HG02610 (cell line): Measurements from ENCODE around the gene PAM16.
"Not testable (repeated sequence)": the region's sequence is repeated elsewhere in the genome, so short reads cannot be mapped to it uniquely, and the experiment has no call there.

Source experiments
- ATAC-seq: cut with Tn5 transposase; IDR thresholded peaks from one replicate; pipeline ENCODE4 v1.9.1; 2021; ENCODE audit warnings: mild to moderate bottlenecking, moderate library complexity; ENCODE audit not compliant: unreplicated experiment

The PAM16 gene

DNA sequence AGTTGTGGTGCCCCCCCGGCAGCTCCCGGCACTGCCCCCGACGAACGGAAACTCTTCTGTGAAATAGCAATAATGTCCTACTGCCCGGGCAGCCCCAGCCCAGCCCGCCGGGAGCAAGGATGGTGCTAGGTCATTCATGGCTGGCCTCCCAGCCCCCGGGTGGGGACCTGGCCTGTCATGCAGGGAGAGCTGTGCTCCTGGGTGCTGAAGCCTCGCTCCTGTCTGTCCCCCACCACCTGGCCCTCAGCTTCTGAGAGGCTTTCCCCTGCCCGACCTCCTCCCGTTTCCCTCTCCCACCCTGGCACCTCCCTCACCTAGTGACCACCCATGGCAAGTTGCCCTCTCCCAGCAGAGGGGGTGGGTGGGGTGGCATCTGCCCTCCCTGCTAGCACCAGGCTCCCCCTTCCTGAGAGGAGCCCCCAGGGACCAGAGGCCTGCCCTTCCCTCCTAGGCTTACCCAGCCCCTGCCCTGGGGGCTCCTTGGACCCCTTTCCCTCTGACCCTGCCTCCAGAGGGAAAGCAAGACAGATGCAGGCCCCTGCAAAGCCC, 13.5 kb downstream of the PAM16 start:
- ATAC-seq: no peak

GRCh38 chr16:4336701-4337539, 14.2 kb downstream of the PAM16 start:
- ATAC-seq: no peak

DNA sequence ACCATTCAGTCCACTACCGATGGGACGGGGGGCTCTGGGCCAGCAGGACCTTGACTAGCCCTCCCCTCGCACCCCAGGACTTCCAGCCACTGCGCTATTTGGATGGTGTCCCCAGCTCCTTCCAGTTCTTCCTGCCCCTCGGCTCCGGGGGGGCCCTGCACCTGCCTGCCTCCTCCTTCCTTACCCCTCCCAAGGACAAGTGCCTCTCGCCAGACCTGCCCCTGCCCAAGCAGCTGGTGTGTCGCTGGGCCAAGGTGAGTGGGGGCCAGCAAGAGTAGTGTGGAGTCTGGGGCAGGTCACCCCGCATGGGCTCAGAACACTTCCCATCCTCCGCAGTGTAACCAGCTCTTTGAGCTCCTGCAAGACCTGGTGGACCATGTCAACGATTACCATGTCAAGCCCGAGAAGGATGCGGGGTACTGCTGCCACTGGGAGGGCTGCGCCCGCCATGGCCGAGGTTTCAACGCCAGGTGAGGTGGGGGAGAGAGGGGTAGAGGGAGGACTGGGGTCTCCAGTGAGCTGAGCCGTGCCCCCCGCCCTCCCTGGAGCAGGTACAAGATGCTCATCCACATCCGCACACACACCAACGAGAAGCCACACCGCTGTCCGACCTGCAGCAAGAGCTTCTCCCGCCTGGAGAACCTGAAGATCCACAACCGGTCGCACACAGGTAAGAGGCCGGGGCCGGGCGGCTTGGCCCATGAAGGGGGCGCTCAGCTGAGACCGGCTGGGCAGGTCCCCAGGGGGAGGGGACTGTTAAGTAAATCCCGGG, 16.2 kb downstream of the PAM16 start:
- ATAC-seq: no peak

DNA sequence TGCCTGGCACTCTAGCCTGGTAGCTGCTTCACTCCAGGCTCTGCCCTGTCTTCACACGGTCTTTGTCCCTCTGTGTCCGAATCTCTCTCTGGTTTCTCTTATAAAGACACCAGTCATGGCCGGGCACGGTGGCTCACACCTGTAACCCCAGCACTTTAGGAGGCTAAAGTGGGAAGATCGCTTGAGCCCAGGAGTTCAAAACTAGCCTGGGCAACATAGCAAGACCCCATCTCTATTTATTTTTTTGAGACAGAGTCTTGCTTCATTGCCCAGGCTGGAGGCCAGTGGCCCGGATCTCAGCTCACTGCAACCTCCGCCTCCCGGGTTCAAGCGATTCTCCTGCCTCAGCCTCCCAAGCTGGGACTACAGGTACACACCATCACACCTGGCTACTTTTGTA, 17.4 kb downstream of the PAM16 start:
- ATAC-seq: not testable (repeated sequence)

GRCh38 chr16:4333308-4333638, 17.8 kb downstream of the PAM16 start:
- no peak for ATAC-seq

GRCh38 chr16:4332623-4333307, 18.4 kb downstream of the PAM16 start:
- no peak for ATAC-seq

DNA sequence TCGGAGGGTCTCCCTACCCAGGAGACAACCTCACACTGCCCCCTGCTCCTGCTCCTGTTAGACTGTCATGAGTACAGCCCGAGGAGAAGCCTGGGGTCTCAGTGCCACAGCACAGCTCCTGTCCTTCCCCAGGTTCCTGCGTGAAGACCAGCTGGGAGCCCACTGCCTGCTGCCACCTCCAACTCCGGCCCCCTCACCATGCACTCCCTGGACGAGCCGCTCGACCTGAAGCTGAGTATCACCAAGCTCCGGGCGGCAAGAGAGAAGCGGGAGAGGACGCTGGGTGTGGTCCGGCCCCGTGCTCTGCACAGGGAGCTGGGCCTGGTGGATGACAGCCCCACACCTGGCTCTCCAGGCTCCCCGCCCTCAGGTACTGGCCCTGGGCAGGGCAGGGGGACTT, 19.0 kb downstream of the PAM16 start:
- no peak for ATAC-seq

- no peak for ATAC-seq
Measured at GRCh38 chr16:4330277-4330874, 20.7 kb downstream of the PAM16 start.

GRCh38 chr16:4328782-4329775, 22.0 kb downstream of the PAM16 start:
- no peak for ATAC-seq

DNA sequence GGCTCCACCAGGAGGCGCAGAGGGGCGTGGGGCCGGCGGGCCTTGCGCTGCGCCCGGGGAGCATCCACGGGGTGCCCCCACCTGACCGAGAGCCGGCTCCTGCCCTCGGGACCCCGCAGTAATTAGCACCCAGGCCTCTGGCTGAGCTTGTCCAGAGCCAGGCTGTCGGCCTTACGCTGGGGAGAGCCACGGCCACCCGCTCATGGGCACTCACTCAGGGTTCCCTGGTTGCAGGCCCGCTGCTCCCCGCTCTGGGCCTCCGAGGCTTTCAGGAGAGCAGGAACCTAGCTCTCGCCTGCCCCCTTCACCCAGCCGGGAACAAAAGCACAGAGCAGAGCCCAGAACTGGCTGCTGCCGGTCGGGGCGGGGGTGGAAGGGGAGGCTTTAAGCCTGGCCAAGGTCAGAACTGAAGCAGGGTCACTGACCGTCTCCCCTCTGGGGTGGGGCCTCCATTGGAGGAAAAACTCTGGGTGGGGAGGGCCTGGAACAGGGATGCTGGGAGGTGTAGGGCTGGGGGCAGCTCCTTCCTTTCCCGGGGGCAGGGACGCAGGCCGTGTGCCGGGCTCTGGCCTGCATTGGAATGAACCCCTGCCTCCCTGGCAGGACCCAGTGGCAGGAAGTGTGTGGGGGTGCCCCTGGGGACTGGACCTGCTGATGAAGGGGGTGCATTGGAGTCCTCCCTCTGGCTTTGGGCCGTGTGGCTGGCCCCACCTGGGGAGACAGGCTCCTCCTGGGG, 22.9 kb downstream of the PAM16 start:
- no peak for ATAC-seq

- no peak for ATAC-seq
Measured at GRCh38 chr16:4327386-4328045, 23.6 kb downstream of the PAM16 start.

- ATAC-seq: no peak
Measured at GRCh38 chr16:4325253-4325758, 25.8 kb downstream of the PAM16 start.

GRCh38 chr16:4324492-4325252, 26.4 kb downstream of the PAM16 start:
- ATAC-seq: no peak

DNA sequence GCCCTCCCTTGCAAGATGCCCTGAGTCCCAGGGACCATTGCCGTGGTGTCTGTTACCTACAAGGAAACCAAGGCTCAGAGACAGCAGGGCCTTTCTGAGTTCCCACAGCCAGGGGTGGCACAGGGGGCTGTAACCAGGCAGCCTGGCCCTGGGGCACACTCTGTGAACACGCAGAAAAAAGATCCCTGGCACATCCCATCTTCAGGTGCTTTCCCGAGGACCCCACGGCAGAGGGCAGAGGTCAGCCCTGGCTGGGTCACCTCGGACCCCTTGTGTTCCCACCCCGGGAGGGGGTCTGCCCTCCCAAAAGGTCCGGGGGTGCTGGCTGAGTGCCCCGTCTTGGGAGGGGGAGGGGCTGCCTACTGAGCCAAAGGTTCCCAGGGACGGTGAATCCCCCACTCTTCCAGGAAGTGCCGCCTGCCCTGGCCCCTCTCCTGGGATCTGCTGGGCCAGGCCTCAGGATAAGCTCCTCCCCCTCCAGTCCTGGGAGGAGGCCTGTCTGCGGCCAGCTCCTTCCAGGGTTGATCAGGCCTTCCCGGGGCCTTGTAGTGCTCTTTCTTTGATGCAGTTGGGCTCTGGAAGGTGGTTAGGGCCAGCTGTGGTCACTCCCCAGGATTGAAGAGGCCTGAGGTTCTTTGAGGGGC, 27.2 kb downstream of the PAM16 start:
- no peak for ATAC-seq

DNA sequence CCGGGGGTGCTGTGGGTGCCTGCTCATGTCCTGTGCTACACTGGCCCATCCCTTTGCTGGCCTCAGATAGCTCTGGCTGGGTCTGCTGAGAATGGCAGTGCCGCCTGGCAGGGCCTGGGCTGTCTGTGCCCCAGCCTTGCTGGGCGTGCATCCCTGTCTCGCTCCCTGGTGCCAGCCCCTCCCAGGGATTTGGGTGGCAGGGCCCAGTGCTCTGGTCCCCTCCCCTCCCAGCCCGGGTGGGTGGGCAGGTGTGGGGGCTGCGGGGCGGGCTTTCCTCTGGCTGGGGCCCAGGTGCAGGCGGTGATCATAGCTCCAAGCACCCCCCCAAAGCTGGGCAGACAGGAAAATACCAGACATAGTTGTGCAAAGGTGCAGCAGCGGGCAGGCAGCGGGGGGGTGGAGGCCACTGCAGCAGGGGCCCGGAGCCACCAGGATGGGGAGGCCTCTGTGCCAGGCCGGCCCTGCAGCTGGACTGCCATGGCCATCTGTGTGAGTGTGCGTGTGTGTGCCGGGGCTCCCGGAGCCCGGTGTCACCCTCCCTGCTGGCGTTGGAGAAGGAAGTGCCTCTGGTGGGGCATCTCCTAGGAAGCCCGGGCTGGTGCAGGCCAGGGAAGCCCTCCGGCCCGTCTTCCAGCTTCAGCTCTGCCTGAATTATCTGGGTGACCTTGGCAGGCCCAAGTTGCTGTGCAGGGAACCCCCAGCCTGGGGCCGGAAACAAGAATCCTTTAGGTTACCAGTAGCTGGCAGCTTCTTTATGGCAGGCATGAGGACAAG, 27.9 kb downstream of the PAM16 start:
- ATAC-seq: no peak
